ACC112 (cell line): ENCODE results near the gene LUZP2.
"Not testable (repeated sequence)": the region's sequence is repeated elsewhere in the genome, so short reads cannot be mapped to it uniquely, and the experiment has no call there.

Experiments used
- H2AFZ ChIP-seq: fragments of 200-600 bp; sonication (generic); one replicate; pipeline ENCODE4 v1.6.0; 2017; ENCODE audit warnings: antibody characterized with exemption, low read length; ENCODE audit not compliant: unreplicated experiment
- H3K27ac ChIP-seq: fragments of 200-600 bp; sonication (generic); 2 replicates; pipeline ENCODE4 v1.5.1; 2014; ENCODE audit warnings: low read depth, mild to moderate bottlenecking, antibody characterized with exemption, low read length, moderate library complexity
- H3K27me3 ChIP-seq: fragments of 200-600 bp; sonication (generic); 2 replicates; pipeline ENCODE4 v1.6.1; 2014; ENCODE audit warnings: mild to moderate bottlenecking, antibody characterized with exemption, low read length, moderate library complexity, mixed read lengths; ENCODE audit not compliant: insufficient read depth
- H3K36me3 ChIP-seq: fragments of 200-600 bp; sonication (generic); 2 replicates; pipeline ENCODE4 v1.6.1; 2016; ENCODE audit warnings: mild to moderate bottlenecking, antibody characterized with exemption, low read length, moderate library complexity, mixed read lengths; ENCODE audit not compliant: insufficient read depth
- H3K4me1 ChIP-seq: fragments of 200-600 bp; sonication (generic); one replicate; pipeline ENCODE4 v1.6.1; 2016; ENCODE audit warnings: low read length, mixed read lengths; ENCODE audit not compliant: insufficient read depth, unreplicated experiment, control insufficient read depth
- H3K4me3 ChIP-seq: fragments of 200-600 bp; sonication (generic); 2 replicates; pipeline ENCODE4 v1.5.1; 2014; ENCODE audit warnings: mild to moderate bottlenecking, low read depth, low read length
- H3K79me2 ChIP-seq: fragments of 200-600 bp; sonication (generic); one replicate; pipeline ENCODE4 v1.6.0; 2016; ENCODE audit warnings: low read length; ENCODE audit not compliant: control insufficient read depth, unreplicated experiment, insufficient read depth

Gene LUZP2

GRCh38 chr11:24886880-24887619, 390.2 kb downstream of the LUZP2 start:
- H3K4me1 ChIP-seq, result no peaks in the 10 kb centered on the region
- H3K36me3 ChIP-seq, result no peaks in the 10 kb centered on the region
- H3K4me3 ChIP-seq, result no peak overlapping the region
- H3K27me3 ChIP-seq, result no peaks in the 10 kb centered on the region
- no peaks in the 10 kb centered on the region for H3K79me2 ChIP-seq
- H2AFZ ChIP-seq, result no peak overlapping the region
- no peak overlapping the region for H3K27ac ChIP-seq

GRCh38 chr11:24890426-24890825, 393.6 kb downstream of the LUZP2 start:
- Histone ChIP-seq H3K4me1 (no peaks in the 10 kb centered on the region), H3K27ac (no peak overlapping the region), H3K4me3 (no peak overlapping the region), H3K27me3 (no peaks in the 10 kb centered on the region), H3K36me3 (no peaks in the 10 kb centered on the region), H2AFZ (no peak overlapping the region), H3K79me2 (no peaks in the 10 kb centered on the region)

GRCh38 chr11:24891845-24892492, 395.1 kb downstream of the LUZP2 start:
- H3K36me3 ChIP-seq, H3K27ac ChIP-seq, H3K4me1 ChIP-seq, H3K4me3 ChIP-seq, H3K79me2 ChIP-seq, H2AFZ ChIP-seq, H3K27me3 ChIP-seq: not testable (repeated sequence)

GRCh38 chr11:24896118-24896835, 399.4 kb downstream of the LUZP2 start:
- no peaks in the 10 kb centered on the region for H3K27me3 ChIP-seq
- no peaks in the 10 kb centered on the region for H3K4me1 ChIP-seq
- no peaks in the 10 kb centered on the region for H3K79me2 ChIP-seq
- no peak overlapping the region for H3K27ac ChIP-seq
- no peak overlapping the region for H2AFZ ChIP-seq
- no peaks in the 10 kb centered on the region for H3K36me3 ChIP-seq
- H3K4me3 ChIP-seq, result no peak overlapping the region

GRCh38 chr11:24900514-24900913, 403.7 kb downstream of the LUZP2 start:
- Histone ChIP-seq H3K27me3 (no peaks in the 10 kb centered on the region), H3K27ac (no peak overlapping the region), H2AFZ (peak overlapping the region; percentile 53), H3K79me2 (no peaks in the 10 kb centered on the region), H3K36me3 (no peaks in the 10 kb centered on the region), H3K4me3 (peak overlapping the region; percentile 2; the same call in 1 of the 2 replicates), H3K4me1 (no peaks in the 10 kb centered on the region)

GRCh38 chr11:24900960-24901549, 404.2 kb downstream of the LUZP2 start:
- Histone ChIP-seq H3K4me3 (peak overlapping the region; percentile 2; the same call in 1 of the 2 replicates), H2AFZ (peak overlapping the region; percentile 53), H3K36me3 (no peaks in the 10 kb centered on the region), H3K79me2 (no peaks in the 10 kb centered on the region), H3K27me3 (no peaks in the 10 kb centered on the region), H3K27ac (no peak overlapping the region), H3K4me1 (no peaks in the 10 kb centered on the region)

GRCh38 chr11:24903555-24903954, 406.7 kb downstream of the LUZP2 start:
- Histone ChIP-seq H2AFZ (no peak overlapping the region), H3K36me3 (no peaks in the 10 kb centered on the region), H3K79me2 (no peaks in the 10 kb centered on the region), H3K4me3 (no peak overlapping the region), H3K27me3 (no peaks in the 10 kb centered on the region), H3K4me1 (no peaks in the 10 kb centered on the region), H3K27ac (no peak overlapping the region)

- Histone ChIP-seq H3K27me3 (no peaks in the 10 kb centered on the region), H3K4me3 (no peak overlapping the region), H3K4me1 (no peaks in the 10 kb centered on the region), H3K36me3 (no peaks in the 10 kb centered on the region), H3K27ac (no peak overlapping the region), H2AFZ (no peak overlapping the region), H3K79me2 (no peaks in the 10 kb centered on the region)
Observed at GRCh38 chr11:24925091-24925490, 428.2 kb downstream of the LUZP2 start.

GRCh38 chr11:24932110-24933000, 435.5 kb downstream of the LUZP2 start:
- Histone ChIP-seq H3K4me1 (no peaks in the 10 kb centered on the region), H3K36me3 (no peaks in the 10 kb centered on the region), H2AFZ (no peak overlapping the region), H3K27ac (no peak overlapping the region), H3K4me3 (no peak overlapping the region), H3K79me2 (no peaks in the 10 kb centered on the region), H3K27me3 (no peaks in the 10 kb centered on the region)
